AG09319 (cell line): Measurements from ENCODE around the gene SMAD9.
A peak's percentile ranks its signal among the peaks of the same experiment; 100 is the strongest.

Source experiments
- DNase-seq: peaks from one replicate; pipeline ENCODE4 v3.0.0-alpha.2; 2010; ENCODE audit warnings: low read depth; ENCODE audit errors: extremely low read depth
- TF ChIP-seq, protein P1 (sequence below): IDR thresholded peaks from 2 replicates; pipeline ENCODE4 v1.5.1; 2011; ENCODE audit warnings: low read depth, mild to moderate bottlenecking, inconsistent platforms, low read length, moderate library complexity

Gene SMAD9

DNA sequence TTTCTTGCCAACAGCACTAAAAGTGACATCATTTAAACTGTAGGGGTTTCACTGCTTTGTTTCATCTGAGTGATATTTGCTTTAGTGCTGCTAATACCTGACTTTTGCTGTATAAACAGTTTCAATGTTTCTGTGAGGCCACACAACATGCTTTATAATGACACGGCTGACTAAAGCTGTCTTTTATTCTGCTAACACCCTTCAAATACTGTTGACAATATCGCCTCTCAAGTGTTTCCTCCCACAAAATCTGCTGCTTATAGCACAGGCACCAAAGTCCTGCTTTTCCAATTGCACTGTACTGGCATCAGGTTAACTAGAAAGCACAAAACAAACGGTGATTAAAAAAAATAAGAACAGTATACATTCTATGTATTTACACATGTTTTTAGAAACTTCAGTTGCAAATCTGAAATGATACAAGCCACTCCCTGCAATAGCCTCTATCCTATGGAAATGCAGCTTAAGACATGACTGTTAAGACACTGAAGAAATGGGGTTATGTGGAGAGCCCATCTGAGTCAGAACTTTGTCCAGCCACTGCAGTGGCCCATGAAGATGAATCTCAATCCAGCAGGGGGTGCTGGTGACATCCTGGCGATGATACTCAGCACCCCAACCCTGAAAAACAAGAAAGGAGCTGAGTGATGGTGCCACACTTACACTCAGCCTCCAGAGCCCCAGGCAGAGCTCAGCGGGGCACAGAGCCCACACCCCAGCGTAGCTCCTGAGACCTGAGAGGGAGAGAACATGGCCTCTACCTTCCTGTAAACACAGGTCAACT lies 71.6 kb downstream of the SMAD9 start:
- no peak for DNase-seq
- TF ChIP-seq, protein P1, sequence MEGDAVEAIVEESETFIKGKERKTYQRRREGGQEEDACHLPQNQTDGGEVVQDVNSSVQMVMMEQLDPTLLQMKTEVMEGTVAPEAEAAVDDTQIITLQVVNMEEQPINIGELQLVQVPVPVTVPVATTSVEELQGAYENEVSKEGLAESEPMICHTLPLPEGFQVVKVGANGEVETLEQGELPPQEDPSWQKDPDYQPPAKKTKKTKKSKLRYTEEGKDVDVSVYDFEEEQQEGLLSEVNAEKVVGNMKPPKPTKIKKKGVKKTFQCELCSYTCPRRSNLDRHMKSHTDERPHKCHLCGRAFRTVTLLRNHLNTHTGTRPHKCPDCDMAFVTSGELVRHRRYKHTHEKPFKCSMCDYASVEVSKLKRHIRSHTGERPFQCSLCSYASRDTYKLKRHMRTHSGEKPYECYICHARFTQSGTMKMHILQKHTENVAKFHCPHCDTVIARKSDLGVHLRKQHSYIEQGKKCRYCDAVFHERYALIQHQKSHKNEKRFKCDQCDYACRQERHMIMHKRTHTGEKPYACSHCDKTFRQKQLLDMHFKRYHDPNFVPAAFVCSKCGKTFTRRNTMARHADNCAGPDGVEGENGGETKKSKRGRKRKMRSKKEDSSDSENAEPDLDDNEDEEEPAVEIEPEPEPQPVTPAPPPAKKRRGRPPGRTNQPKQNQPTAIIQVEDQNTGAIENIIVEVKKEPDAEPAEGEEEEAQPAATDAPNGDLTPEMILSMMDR, result peak; percentile 13

DNA sequence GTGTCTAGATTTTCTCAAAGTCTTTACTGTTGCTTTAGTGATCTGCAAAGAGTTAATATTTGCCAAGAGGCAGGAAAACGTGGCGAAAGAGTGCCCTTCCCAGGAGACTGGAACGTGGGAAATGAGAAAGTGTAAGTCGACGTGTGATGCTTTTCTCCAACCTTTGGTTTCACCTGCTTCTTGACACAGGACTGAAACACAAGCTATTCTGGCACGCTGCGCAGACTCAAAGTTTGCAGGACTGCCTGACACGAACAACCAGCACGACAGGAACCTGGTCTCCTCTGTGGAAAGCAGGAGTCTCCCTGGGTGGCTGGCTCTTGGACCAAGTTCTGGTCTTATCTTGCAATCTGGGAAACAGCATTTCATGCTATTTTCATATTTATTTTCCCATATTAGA lies 72.4 kb downstream of the SMAD9 start:
- TF ChIP-seq, protein P1, result no peak
- DNase-seq, result no peak

DNA sequence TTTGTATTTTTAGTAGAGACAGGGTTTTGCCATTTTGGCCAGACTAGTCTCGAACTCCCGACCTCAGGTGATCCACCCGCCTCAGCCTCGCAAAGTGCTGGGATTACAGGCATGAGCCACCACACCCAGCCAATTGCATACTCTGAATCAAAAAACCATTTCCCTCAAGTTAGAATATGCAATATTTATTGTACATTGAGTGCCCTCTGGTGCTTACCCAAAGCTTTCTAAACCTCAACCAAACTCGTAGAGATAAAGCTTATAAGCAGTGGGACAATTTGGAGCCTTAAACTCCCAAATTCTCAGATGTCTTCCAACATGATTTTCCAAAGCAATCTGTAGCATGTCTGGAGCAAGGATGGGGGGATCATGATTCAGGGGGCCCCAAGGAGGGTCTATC lies 78.6 kb downstream of the SMAD9 start:
- TF ChIP-seq, protein P1, result no peak
- no peak for DNase-seq

DNA sequence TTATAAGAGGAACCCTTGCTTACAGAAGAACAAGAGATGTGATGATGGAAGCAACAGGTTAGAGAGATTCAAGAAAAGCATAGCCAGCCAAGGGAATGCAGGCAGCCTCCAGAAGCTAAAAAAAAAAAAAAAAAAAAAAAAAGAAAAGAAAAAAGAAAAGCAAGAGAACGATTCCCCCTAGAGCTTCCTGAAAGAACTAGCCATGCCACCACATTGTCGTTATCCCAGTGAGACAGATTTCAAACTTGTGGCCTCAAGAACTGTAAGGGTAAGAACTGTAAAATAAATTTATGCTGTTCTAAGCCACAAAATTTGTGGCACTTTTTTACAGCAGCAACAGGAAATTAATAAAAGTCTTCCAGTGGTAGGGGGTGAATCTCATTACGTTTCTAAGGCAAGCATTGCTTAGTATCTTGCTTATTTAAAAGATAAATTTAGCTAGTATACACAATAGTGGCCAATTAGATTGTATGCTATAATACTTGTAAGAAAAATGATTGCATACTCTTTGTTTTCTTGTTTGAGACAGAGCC lies 79.3 kb downstream of the SMAD9 start:
- DNase-seq, result no peak
- TF ChIP-seq, protein P1, result no peak

DNA sequence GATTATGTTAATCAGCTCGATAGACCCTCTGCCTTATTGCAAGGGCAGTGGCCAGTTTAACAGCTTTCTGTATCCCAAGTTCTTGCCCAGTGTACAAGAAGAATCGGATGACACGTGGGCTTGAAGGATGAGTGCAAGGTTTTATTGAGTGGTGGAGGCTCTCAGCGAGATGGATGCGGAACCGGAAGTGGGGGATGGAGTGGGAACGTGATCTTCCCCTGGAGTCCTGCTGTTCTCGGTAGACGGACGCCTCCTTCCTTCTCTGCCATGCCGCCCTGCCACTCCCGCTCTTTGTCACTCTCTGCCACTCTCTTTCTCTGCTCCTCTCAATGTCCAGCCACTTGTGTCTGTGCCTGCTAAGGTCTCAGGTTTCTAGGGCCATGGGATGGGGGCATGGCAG lies 80.1 kb downstream of the SMAD9 start:
- TF ChIP-seq, protein P1, result no peak

DNA sequence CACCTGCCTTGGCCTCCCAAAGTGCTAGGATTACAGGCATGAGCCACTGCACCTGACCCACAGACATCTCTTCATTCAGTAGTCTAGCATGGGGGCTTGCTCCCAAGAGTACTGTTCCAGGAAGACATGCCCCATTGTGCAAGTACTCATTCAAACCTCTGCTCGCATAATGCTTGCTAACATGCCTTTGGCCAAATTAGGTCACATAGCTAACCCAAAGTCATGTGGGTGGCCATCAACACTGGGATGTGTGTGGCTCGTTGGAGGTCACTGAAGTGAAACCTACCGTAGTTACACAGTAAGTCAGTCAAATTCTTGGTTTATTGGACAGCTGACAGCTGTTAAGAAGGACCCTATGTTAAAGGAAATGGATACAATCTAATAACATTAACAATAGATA lies 80.8 kb downstream of the SMAD9 start:
- TF ChIP-seq, protein P1, result no peak
- no peak for DNase-seq

More for the DNA sequence above, 80.1 kb downstream of the SMAD9 start:
- DNase-seq, result no peak

DNA sequence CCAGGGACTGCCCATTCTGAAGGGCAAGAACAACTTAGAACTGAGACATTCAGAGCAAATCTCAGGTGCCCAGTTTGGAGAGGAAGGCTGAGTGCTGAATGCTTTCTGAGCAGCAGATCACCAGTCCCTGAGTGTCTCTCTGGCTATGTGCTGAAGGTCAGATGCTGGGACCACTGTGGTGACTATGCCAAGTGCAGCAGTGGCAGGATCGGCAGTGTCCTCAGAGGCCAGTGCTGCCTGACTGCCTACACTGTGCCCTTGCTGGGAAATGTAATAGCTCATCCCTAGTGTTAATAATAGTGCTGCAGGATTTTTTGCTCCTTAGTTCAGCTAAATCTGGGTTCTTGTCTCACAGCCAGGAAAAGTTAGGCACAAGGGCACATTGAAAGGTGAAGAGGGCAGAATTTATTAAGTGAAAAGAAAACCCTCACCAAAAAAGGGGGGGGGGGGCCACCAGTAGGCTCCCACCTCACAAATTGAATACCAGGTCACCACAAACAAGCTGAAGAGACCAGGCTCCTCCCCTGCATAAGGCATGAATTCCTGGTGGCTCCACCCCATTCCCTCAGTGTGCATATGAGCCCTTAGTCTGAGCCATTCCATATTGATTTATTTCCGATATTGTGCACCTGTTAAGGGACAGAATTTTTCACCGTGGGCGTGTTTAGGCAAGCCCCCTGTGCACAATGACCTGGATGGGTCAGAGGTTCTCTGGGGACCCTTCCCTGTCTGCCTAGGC lies 82.5 kb downstream of the SMAD9 start:
- no peak for DNase-seq
- TF ChIP-seq, protein P1, result no peak
